ENCODE results near the gene C4orf51. TPM values are rescaled to one million over a fixed set of nuclear protein-coding genes. Genes with fewer than 3 reads are reported as not detected.

The C4orf51 gene
- total and polyA plus RNA-seq, 2 of the 13 experiments (the other 11 are each of a cell fraction or from before 2014, with no cell fraction given), result not detected

- TF ChIP-seq ZNF280B (CRISPR knock-in tag; IDR thresholded peaks at IDR 0.05; ENCODE audit: borderline replicate concordance) (no peak), SIN3A (IDR thresholded peaks at IDR 0.05; ENCODE audit: borderline replicate concordance, low read depth, low read length) (no peak), ZNF572 (CRISPR knock-in tag; IDR thresholded peaks at IDR 0.05) (no peak)
Measured at GRCh38 chr4:145665773-145666172, 14.2 kb upstream of the C4orf51 start (continued).

DNA sequence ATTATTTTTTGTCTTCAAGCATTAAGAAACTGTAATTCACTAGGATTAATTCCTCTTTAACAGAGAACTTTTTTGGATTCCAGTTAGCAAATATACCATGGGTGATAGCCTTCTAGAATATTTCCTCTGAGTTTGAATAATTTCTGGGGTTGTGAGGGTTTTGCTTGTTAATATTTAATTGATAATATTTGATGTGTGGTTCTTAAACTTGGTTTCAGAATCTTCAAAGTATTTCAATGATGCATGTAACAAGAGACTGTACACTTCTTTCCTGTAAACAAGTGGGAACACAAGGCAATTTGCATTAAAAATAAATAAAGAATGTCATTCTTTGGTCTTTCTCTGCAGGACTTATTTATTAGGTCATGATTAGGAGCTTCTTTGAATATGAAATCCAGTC, 9.5 kb upstream of the C4orf51 start:
- no TSS peak for BruUV-seq (replicated peaks)
- no peaks in the 10 kb centered on the region for H3K79me2 ChIP-seq (ENCODE audit: insufficient read depth, low read length)
- H3K4me2 ChIP-seq (ENCODE audit: low read depth, low read length), result no peak overlapping the region
- CTCF ChIA-PET (ENCODE audit: low intra/inter-chr PET ratio, low total read pairs), result no interaction called here
- in situ Hi-C loops (cut with HindIII; ENCODE audit: extremely low pct_ligation_motif_present, low pct_unique_long_range_greater_than_20kb) (no loop called here), intact Hi-C loops (cut with micrococcal nuclease; ENCODE audit: unreplicated experiment) (no loop called here)
- no peak overlapping the region for H3K4me3 ChIP-seq (replicated peaks in 1 of 3; ENCODE audit: insufficient read depth in 1 of 3, low read depth in 2 of 3, low read length in 3 of 3)
- H3K9ac ChIP-seq (ENCODE audit: insufficient read depth, low read depth, low read length), result no peak overlapping the region
- no peaks in the 10 kb centered on the region for H3K27me3 ChIP-seq (ENCODE audit: control insufficient read depth in 1 of 2, insufficient read depth in 2 of 2, low read length in 2 of 2)
- no peaks in the 10 kb centered on the region for H4K20me1 ChIP-seq (ENCODE audit: insufficient read depth, low read length)
- FAIRE-seq, result no peak
- TF ChIP-seq CSRNP1 (CRISPR knock-in tag; IDR thresholded peaks at IDR 0.05), result no peak
- TF ChIP-seq ZNF292 (CRISPR knock-in tag; IDR thresholded peaks at IDR 0.05; ENCODE audit: borderline replicate concordance, low read depth), result no peak
- no peak for TF ChIP-seq ZNF607 (CRISPR knock-in tag; IDR thresholded peaks at IDR 0.05; ENCODE audit: borderline replicate concordance)
- no peak for TF ChIP-seq ZIK1 (CRISPR knock-in tag; IDR thresholded peaks at IDR 0.05; ENCODE audit: borderline replicate concordance, low read depth)
- no peak for TF ChIP-seq RXRB (CRISPR knock-in tag; IDR thresholded peaks at IDR 0.05; ENCODE audit: borderline replicate concordance)
- no peak for TF ChIP-seq RCOR2 (CRISPR knock-in tag; IDR thresholded peaks at IDR 0.05)
- TF ChIP-seq, protein P1, sequence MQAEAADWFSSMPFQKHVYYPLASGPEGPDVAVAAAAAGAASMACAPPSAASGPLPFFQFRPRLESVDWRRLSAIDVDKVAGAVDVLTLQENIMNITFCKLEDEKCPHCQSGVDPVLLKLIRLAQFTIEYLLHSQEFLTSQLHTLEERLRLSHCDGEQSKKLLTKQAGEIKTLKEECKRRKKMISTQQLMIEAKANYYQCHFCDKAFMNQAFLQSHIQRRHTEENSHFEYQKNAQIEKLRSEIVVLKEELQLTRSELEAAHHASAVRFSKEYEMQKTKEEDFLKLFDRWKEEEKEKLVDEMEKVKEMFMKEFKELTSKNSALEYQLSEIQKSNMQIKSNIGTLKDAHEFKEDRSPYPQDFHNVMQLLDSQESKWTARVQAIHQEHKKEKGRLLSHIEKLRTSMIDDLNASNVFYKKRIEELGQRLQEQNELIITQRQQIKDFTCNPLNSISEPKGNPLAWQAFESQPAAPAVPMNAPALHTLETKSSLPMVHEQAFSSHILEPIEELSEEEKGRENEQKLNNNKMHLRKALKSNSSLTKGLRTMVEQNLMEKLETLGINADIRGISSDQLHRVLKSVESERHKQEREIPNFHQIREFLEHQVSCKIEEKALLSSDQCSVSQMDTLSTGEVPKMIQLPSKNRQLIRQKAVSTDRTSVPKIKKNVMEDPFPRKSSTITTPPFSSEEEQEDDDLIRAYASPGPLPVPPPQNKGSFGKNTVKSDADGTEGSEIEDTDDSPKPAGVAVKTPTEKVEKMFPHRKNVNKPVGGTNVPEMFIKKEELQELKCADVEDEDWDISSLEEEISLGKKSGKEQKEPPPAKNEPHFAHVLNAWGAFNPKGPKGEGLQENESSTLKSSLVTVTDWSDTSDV (CRISPR knock-in tag; IDR thresholded peaks at IDR 0.05), result no peak
- TF ChIP-seq TEAD2 (CRISPR knock-in tag; IDR thresholded peaks at IDR 0.05), result no peak
- H3K36me3 ChIP-seq (replicated peaks in 1 of 2; ENCODE audit: control insufficient read depth in 1 of 2, insufficient read depth in 2 of 2, low read length in 2 of 2), result no peaks in the 10 kb centered on the region
- no peaks in the 10 kb centered on the region for H3K4me1 ChIP-seq (ENCODE audit: insufficient read depth, low read length)
- no peak for DNase-seq (ENCODE audit: low spot score)
- no peak overlapping the region for H3K27ac ChIP-seq (ENCODE audit: extremely low read length, insufficient read depth, low read length)
- H3K9me3 ChIP-seq (ENCODE audit: low read length), result no peaks in the 10 kb centered on the region
- H2AFZ ChIP-seq (ENCODE audit: low read length), result no peak overlapping the region
- POLR2A ChIA-PET, result no interaction called here
- ATAC-seq, result no peak

All from HepG2 (cell line).